ENCODE data around the gene GABRA4.

The GABRA4 gene

GRCh38 chr4:46993075-46994006, at the start of gene GABRA4:
Gene GABRA4 (minus strand): TSS chr4:46993581. CDS start chr4:46993424, 157 bp downstream.
- H3K4me3 ChIP-seq (ENCODE audit: low read depth, low read length) = peak within 1 kb of the TSS; percentile 55
- TF ChIP-seq CTCF (IDR thresholded peaks at IDR 0.05; ENCODE audit: low read depth, low read length) = no peak

GRCh38 chr4:47040828-47041227, 47.4 kb upstream of the GABRA4 start:
- H3K4me3 ChIP-seq (ENCODE audit: low read depth, low read length) = no peak overlapping the region
- no peak for TF ChIP-seq CTCF (IDR thresholded peaks at IDR 0.05; ENCODE audit: low read depth, low read length)

- no peak overlapping the region for H3K4me3 ChIP-seq (ENCODE audit: low read depth, low read length)
- TF ChIP-seq CTCF (IDR thresholded peaks at IDR 0.05; ENCODE audit: low read depth, low read length) = no peak
These were observed 44.9 kb upstream of the GABRA4 start for GRCh38 chr4:47038263-47038662.

- TF ChIP-seq CTCF (IDR thresholded peaks at IDR 0.05; ENCODE audit: low read depth, low read length) = peak; percentile 72
- H3K4me3 ChIP-seq (ENCODE audit: low read depth, low read length) = peak overlapping the region; percentile 68
These were observed 39.2 kb upstream of the GABRA4 start for GRCh38 chr4:47032405-47033106.

- peak overlapping the region; percentile 68 for H3K4me3 ChIP-seq (ENCODE audit: low read depth, low read length)
- no peak for TF ChIP-seq CTCF (IDR thresholded peaks at IDR 0.05; ENCODE audit: low read depth, low read length)
These were observed 38.5 kb upstream of the GABRA4 start for GRCh38 chr4:47031751-47032404.

- peak within 1 kb of the TSS; percentile 68 for H3K4me3 ChIP-seq (ENCODE audit: low read depth, low read length)
- no peak for TF ChIP-seq CTCF (IDR thresholded peaks at IDR 0.05; ENCODE audit: low read depth, low read length)
These were observed 37.8 kb upstream of the GABRA4 start, which contains the start of gene GABRB1 for GRCh38 chr4:47031011-47031678. Gene GABRB1 (plus strand): TSS chr4:47031567.

Measured in WI38 (cell line).